Glutamatergic neuron (in vitro differentiated cells): Measurements from ENCODE around the gene SNX7. TPM values are rescaled to one million over a fixed set of nuclear protein-coding genes. Genes with fewer than 3 reads are reported as not detected.
A peak's percentile ranks its signal among the peaks of the same experiment; 100 is the strongest.

Experiments used
- DNase-seq: peaks from one replicate; pipeline ENCODE4 v3.0.0; 2022
- H3K27ac Mint-ChIP-seq: one replicate; pipeline ENCODE4 v1.8.0; 2020; ENCODE audit warnings: mild to moderate bottlenecking, mixed read lengths, inconsistent platforms; ENCODE audit not compliant: unreplicated experiment
- H3K27me3 Mint-ChIP-seq: one replicate; pipeline ENCODE4 v1.8.0; 2020; ENCODE audit warnings: mild to moderate bottlenecking, moderate library complexity, mixed read lengths, inconsistent platforms; ENCODE audit not compliant: unreplicated experiment
- H3K36me3 Mint-ChIP-seq: one replicate; pipeline ENCODE4 v1.8.0; 2020; ENCODE audit warnings: mild to moderate bottlenecking, mixed read lengths, inconsistent platforms; ENCODE audit not compliant: unreplicated experiment
- H3K4me1 Mint-ChIP-seq: one replicate; pipeline ENCODE4 v1.8.0; 2020; ENCODE audit warnings: mild to moderate bottlenecking, low read depth, mixed read lengths, inconsistent platforms; ENCODE audit not compliant: unreplicated experiment
- H3K4me3 Mint-ChIP-seq: one replicate; pipeline ENCODE4 v1.8.0; 2020; ENCODE audit warnings: mild to moderate bottlenecking, mixed read lengths, inconsistent platforms; ENCODE audit not compliant: unreplicated experiment
- H3K9me3 Mint-ChIP-seq: one replicate; pipeline ENCODE4 v1.8.0; 2020; ENCODE audit warnings: mild to moderate bottlenecking, moderate library complexity, mixed read lengths, inconsistent platforms; ENCODE audit not compliant: unreplicated experiment
- total RNA-seq: library from RNA; stranded (reverse); fragmentation: NEBNext Ultra II Directional; extraction: Animal tissue kit (Norgen Biotek cat#: 25700); gene quantifications from one replicate; pipeline ENCODE4 v1.2.1, GENCODE V29; 2021; ENCODE audit not compliant: unreplicated experiment
- TF ChIP-seq, protein P1 (sequence below): fragments of 200-600 bp; sonication (generic); IDR thresholded peaks from one replicate; pipeline ENCODE4 v1.5.0; 2021; ENCODE audit not compliant: partially characterized antibody, unreplicated experiment

SNX7 gene
- total RNA-seq, 1 donor from 2014 or later = 20.3 TPM

DNA sequence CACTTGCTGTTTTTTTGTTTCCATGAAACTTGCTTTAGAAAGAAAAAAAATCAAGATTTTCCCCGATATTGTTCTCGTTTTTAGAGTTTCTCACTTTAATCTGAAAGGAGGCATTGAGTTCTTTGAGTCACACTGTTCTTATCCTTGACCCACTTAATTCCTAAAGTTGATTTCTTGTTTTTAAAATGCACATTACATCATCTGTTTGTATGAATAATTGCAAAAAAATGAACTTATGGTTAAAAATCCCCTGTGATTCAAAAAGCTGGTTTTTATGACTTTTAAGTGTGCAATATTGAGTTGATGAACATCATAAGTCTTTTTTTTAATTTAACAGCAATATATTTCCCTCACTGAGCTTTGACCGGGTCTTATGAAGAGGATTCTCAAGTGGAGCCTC lies 131.6 kb downstream of the SNX7 start:
- peaks cover 3% of the 10 kb centered on the region for H3K4me1 Mint-ChIP-seq
- no peak overlapping the region for H3K27ac Mint-ChIP-seq
- DNase-seq = no peak
- no peak overlapping the region for H3K4me3 Mint-ChIP-seq
- H3K36me3 Mint-ChIP-seq = no peaks in the 10 kb centered on the region
- no peaks in the 10 kb centered on the region for H3K9me3 Mint-ChIP-seq
- TF ChIP-seq, protein P1, sequence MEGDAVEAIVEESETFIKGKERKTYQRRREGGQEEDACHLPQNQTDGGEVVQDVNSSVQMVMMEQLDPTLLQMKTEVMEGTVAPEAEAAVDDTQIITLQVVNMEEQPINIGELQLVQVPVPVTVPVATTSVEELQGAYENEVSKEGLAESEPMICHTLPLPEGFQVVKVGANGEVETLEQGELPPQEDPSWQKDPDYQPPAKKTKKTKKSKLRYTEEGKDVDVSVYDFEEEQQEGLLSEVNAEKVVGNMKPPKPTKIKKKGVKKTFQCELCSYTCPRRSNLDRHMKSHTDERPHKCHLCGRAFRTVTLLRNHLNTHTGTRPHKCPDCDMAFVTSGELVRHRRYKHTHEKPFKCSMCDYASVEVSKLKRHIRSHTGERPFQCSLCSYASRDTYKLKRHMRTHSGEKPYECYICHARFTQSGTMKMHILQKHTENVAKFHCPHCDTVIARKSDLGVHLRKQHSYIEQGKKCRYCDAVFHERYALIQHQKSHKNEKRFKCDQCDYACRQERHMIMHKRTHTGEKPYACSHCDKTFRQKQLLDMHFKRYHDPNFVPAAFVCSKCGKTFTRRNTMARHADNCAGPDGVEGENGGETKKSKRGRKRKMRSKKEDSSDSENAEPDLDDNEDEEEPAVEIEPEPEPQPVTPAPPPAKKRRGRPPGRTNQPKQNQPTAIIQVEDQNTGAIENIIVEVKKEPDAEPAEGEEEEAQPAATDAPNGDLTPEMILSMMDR = no peak
- H3K27me3 Mint-ChIP-seq = no peaks in the 10 kb centered on the region

- TF ChIP-seq, protein P1 = peak; percentile 89
- no peak for DNase-seq
- no peaks in the 10 kb centered on the region for H3K9me3 Mint-ChIP-seq
- H3K27me3 Mint-ChIP-seq = no peaks in the 10 kb centered on the region
- H3K4me1 Mint-ChIP-seq = peaks cover 3% of the 10 kb centered on the region
- H3K4me3 Mint-ChIP-seq = no peak overlapping the region
- no peaks in the 10 kb centered on the region for H3K36me3 Mint-ChIP-seq
- no peak overlapping the region for H3K27ac Mint-ChIP-seq
Observed at GRCh38 chr1:98794196-98794886, 132.8 kb downstream of the SNX7 start.

DNA sequence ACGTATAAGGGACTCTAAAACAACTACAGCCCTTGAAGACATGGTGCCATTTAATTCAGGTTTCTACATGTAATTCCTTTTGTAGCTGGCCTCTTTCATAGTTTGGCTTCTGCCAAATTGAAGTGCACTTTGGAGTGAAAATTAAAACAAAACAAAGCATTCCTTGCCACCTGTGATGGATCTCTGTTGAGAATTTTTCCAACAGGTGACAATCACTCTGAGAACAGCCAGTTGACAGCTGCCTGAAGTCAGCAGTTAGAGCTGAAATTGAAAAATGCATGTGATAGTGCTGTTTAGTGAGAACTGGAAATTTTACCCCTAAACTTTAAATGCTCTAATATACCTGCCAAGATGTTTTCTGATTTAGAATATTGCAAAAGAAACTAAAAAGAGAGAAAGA lies 134.5 kb downstream of the SNX7 start:
- TF ChIP-seq, protein P1 = no peak
- Mint-ChIP-seq H3K9me3 (no peaks in the 10 kb centered on the region), H3K36me3 (no peaks in the 10 kb centered on the region), H3K27ac (no peak overlapping the region), H3K4me3 (no peak overlapping the region), H3K4me1 (peaks cover 3% of the 10 kb centered on the region), H3K27me3 (no peaks in the 10 kb centered on the region)
- no peak for DNase-seq

- Mint-ChIP-seq H3K4me1 (peaks cover 1% of the 10 kb centered on the region), H3K27me3 (no peaks in the 10 kb centered on the region), H3K36me3 (no peaks in the 10 kb centered on the region), H3K27ac (no peak overlapping the region), H3K9me3 (no peaks in the 10 kb centered on the region), H3K4me3 (no peak overlapping the region)
- TF ChIP-seq, protein P1 = no peak
- no peak for DNase-seq
Observed at GRCh38 chr1:98797506-98797905, 136.0 kb downstream of the SNX7 start.
